GM19193 (cell line): ENCODE results near the gene SLC25A17.
A peak's percentile ranks its signal among the peaks of the same experiment; 100 is the strongest.

Experiments
- POLR2A ChIP-seq: IDR thresholded peaks from 4 replicates; pipeline ENCODE4 v1.6.1; 2011; ENCODE audit not compliant: insufficient read depth, insufficient read length; ENCODE audit errors: extremely low read depth

SLC25A17 gene, protein sequence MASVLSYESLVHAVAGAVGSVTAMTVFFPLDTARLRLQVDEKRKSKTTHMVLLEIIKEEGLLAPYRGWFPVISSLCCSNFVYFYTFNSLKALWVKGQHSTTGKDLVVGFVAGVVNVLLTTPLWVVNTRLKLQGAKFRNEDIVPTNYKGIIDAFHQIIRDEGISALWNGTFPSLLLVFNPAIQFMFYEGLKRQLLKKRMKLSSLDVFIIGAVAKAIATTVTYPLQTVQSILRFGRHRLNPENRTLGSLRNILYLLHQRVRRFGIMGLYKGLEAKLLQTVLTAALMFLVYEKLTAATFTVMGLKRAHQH

DNA sequence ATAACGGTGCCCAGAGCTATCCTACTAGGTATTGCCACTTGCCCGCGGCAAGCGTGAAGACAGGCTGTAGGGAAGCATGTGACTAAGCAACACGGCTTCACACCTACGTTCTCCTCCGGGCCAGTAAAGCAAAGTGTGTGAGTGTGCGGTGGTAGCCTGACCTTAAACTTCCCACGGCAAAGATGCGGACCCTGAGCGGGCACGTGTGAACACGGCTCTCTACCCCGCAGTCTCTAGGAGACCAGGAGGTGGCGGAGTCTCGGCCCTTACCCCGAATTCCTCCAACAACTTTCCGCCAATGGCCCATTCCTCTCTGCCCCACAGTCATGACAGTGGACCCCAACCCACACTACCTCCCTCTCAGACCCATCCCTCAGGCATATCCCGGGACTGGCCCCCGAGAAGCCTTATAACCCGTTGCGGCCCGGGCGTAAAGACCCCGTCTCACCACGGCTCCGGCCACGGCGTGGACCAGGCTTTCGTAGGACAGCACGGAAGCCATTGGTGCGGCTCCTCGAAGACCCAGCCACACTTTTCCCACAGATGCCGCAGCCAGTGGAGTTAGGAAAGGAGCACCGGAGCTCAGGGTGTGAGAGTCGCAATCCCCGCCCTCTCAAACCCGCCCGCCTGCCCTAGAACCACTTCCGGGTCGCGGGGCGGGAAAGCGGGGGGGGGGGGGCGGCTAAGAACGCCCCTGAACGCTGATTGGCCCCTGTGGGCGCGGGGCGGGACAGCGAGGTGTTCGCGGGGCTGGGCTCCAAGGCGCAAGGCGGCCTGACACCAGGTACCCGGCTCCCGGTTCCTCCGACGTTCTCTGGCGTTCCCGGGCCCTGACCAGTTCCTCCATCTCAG, at the start of gene SLC25A17:
SLC25A17 (minus strand) TSS at position 600 of the 852 bp plus-strand sequence; CDS start at position 502, 98 bp downstream.
- TF ChIP-seq POLR2A: peak; percentile 72

DNA sequence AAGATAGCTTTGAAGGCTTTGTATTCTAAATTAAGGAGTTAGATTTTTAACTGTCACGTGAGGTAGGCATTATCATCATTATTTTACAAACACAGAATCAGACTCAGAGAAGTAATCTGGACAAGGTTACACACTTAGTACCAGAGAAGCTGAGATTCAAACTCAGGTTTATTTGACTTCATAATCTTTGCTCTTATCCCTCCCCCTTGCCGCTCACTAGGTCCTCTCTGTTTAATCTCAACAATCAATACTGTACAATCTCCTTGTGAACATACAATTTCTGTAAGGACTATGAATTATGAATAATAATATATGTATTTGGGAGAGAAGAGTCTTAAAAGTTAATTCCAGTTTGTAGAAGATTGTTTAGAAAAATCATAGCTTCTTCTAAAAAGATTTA, 48.0 kb upstream of the SLC25A17 start:
- TF ChIP-seq POLR2A: no peak

DNA sequence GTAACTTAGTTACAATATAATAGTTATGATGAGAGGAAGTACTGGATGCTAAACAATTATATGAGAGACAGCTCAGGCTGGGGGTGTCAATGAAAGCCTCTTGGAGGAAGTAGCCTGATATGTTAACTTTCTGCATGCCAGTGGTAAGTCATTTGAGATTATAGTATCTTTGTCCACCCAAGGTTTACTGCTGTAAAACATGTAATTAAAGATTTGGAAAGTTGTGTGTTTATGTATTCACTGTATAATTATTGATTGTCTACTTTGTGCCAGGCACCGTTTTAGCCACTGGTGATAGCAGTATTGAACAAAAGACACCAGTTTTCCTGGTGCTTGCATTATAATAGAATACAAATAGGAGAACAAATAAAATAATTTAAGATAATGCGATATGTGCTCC, 43.4 kb upstream of the SLC25A17 start:
- TF ChIP-seq POLR2A: no peak

DNA sequence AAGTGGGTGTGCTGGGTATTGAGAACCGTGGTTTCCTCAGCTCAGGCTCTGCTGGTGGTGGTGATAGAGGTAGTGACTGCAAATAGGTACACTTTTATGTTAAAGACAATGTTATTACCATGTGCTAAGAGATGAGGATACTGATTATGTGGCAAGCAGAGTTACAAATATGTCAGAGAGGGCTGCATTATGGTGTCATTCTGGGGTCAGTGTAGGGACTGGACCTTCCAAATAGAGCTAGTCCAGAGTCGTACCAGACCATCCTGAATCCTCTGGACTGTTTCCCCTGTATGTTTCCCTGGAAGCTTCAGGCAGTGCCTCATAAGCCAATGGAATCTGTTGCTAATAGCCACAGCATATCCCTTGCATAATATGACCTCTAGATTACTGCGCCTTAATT, 42.9 kb upstream of the SLC25A17 start, which contains the start of gene DNAJB7:
DNAJB7 (minus strand) TSS at position 101 of the 400 bp plus-strand sequence. CDS start 119 bp downstream, outside the sequence.
- TF ChIP-seq POLR2A: no peak

DNA sequence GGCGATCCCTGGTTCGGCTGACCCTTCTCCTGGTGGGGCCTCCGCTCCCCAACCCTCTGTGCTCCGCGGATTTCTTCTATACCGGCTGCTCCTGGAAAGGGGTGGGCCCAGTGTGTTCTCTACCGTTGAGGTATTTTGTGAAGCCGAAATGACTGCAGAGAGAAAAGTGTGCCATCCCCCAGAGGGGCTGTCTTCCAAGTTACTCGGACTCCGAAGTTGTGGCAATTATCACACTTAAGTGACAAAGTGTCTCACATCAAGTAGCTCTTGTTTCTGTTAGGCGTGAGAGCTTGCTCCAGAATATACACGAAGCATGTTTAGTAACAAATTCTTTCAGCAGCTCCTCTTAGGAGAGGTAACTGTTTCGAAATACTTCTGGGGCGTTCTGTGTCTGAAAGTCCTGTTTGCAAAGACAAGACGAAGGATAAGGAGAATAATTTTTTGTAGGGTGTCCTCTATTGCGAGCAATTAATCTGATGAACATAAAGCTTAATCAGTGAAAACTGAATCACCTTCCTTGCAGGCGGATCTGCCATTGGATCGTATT, 38.2 kb upstream of the SLC25A17 start:
- no peak for TF ChIP-seq POLR2A

DNA sequence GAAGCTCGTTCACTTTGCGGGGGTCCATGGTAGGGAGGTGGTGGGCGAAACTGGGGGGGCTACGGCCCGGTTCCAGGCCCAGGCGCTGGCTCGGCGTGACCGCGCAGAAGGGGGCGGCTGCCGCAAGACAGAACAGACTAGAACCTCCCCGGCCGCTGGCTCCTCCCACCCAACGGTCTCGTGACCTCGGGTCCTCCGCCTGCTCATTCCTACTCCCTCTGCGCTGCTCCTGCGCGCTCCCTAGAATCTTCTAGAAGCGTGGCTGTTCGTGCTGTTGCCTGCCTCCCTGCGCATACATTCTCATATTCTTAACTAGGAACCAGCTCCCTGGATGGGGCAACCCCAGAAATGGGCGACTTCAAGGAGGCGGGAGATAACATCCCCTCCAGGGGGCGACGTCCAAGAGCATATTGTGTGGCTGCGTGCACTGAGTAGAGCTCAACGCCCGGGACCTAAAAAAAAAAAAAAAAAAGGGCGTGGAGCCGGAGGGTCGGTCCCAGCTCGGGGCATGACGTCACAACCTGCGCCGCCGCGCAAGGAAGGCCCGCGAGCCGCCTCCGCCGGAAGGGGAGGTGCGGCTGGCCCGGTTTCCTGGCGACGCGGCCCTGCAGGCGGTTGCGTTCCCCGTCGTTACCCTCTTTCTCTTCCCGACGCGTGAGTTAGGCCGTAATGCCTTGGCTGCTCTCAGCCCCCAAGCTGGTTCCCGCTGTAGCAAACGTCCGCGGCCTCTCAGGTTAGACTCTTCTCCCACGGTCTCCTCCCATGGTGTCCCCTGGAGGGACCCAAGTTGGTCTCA, 37.6 kb upstream of the SLC25A17 start, which contains the start of the genes ST13 and XPNPEP3:
ST13 (minus strand) TSS at position 127 of the 796 bp plus-strand sequence; CDS start at position 28, 99 bp downstream.
XPNPEP3 (plus strand) TSS at position 636 of the 796 bp plus-strand sequence; CDS start at position 670, 34 bp downstream.
- peak; percentile 52 for TF ChIP-seq POLR2A

DNA sequence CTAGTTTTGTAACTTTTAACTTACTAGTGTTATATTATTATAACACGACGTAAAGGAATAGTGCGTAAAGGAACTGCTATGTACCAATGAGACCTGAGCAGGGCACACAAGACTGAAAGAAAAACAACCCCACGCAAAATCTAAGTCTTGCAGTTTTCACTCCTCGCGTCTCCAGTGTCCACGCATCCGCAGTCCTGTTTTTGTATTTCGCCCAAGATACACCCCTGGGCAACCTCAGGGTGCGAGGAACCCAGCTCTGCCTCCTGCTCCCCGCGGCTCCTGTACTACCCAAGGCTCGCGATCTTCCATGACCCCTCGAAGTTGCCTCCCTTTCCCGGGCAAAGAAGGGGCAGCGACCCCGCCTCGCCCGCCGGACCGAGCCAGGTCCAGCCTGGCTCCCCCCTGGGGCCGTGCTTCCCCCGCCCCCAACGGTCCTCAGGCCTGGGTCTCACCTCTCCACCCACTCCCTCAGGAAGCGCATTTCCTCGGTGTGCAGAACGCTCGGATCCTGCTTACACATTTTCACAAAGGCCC, 36.9 kb upstream of the SLC25A17 start:
- no peak for TF ChIP-seq POLR2A

DNA sequence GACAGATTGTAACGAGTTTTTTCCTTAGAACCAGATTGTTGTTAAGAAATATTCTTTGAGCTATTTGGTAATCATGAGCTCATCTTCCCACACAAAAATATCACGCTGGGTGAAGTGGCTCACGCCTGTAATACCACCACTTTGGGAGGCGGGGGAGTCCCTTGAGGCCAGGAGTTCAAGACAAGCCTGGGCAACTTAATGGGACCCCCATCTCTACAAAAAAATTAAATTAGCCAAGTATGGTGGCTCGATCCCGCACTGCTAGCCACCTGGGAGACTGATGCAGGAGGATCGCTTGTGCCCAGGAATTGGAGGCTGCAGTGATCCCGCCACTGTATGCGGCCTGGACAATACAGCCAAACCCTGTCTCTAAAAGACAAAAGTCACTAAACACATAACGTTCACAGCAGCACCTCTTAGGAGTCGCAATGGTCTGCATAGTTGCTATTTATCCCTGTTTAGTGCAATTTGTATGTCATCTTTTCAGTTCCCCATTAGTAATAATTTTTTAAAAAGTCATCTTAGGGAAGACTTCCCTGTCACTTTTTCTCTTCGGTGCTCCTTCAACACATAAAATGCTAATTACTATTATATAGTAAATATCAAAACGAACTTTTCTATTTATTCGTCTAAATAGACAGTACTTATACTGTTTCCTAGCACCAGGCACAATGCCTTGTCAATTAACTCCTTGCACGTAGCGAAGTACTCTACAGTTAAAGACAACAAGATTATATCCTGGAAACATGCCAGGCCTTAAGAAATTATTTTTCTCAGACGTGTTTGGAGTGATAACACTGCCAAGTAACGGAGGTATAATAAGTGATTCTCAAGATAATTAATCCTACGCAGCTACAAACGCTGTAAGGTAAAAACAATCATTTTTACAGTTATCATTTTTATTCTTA, 36.2 kb upstream of the SLC25A17 start:
- TF ChIP-seq POLR2A: no peak

DNA sequence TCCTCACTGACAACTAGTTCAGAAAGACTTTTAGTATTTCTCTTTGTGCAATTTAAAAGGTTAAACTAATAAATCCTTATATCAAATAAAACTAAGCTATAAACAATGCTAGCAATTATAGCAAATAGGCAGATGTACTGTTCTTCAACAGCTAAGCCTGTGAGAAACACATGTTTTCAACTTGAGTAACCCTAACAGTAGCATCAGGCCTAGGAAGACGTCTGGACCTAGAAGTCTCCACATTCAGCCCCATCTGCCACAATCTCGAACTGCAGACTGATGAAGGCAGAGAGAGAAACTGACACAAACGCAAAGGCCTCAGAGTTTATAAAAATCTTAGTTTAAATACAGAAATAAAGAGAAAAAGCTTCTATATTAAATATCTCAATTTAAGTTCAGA, 34.8 kb upstream of the SLC25A17 start:
- no peak for TF ChIP-seq POLR2A

DNA sequence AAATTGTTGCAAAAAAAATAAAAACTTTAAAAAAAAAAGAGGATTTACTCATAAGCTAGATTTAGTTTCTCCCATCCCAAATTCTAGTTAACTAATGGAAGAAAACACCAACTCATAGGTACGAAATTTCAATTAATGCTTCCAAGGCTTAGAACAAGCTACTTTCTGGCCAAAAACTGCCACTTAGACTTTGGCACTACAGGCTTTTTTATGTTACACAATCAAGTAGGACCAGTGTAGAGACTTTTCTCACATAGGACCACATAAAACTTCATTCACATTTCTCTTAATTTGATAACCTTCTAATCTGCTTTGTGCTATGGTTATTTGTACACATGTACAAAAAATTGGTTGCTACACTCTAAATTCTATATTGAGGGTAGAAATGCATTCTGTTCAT, 34.2 kb upstream of the SLC25A17 start:
- TF ChIP-seq POLR2A: no peak

DNA sequence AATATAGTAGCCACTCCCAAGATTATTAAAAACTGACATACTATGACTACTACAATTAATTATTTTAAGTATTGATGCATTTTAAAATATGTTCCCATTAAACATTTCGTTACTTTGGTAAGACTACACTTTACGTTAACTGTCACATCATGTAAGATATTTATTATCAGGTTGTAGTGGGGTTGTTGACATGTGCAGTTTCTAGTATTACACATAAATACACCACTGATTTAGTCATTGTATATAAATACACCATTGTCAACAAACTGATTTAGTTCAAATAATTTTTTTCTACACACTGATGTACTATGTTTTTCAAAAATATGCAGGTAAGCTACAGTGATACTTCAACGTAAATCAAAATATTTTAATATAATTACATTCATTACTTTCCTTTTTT, 25.8 kb upstream of the SLC25A17 start:
- no peak for TF ChIP-seq POLR2A

DNA sequence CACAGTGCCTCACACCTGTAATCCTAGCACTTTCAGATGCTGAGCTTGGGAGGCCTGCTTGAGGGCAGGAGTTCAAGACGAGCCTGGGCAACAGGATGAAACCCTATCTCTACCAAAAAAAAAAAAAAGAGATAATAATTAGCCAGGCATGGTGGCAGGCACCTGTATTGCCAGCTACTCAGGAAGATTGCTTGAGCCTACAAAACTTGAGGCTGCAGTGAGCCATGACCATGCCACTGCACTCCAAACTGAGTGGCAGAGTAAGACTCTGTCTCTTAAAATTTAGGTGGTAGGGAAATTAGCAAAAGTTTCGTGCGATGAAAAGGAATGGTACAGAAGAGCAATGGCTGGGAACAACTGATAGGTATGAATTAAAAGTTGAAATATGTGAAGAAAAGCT, 19.3 kb upstream of the SLC25A17 start:
- no peak for TF ChIP-seq POLR2A

DNA sequence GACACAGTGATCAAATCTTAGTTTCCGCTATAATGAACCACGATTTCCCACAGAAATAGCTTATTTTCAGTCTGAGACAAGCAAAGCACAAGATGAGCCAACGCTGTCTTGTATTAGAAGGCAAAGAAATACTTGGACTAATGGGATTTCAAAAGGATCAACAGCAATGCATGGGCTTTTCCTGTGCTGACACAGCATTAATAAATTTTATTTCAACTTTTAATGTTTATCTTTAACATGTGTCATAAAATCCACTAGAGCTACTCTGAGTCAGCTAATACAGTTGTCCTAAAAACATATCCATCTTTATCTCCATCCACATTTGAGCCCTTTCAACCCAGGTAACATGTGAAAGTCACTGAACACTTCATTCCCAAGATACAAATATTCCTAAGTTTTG, 15.5 kb upstream of the SLC25A17 start:
- no peak for TF ChIP-seq POLR2A

DNA sequence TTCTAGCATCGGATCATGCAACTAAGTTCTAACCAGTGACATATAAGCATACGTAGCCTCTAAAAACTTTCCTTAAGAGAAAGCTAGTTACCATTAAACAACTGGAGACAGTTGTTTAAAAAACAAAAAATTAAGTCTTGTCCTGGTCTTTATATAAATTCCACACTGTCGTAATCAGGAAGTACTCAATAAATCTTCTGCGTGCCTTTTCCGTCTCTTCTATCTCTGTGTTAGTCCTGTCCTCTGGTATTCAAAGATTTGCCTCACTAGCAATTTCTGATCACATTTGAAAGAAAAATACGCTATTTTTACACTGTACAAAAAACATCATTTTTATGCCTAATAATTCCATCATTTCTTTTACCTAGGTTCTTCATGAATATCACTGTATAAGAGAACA, 10.0 kb upstream of the SLC25A17 start:
- TF ChIP-seq POLR2A: no peak
